Right lobe of liver (tissue), 4 donors: ENCODE data around the gene SVOPL.

ENCODE experiments used
- POLR2A ChIP-seq: fragments of 450-650 bp; IDR thresholded peaks from one replicate; pipeline ENCODE4 v1.6.1; 2017; ENCODE audit warnings: antibody characterized with exemption, mild to moderate bottlenecking
- TF ChIP-seq, protein P1 (sequence below), 4 donors: fragments of 200-600 bp in 3 of 4; fragments of 450-650 bp in 1 of 4; IDR thresholded peaks; one replicate each; pipeline versions ENCODE4 v1.5.1 to v1.8.0; 2016 to 2022; ENCODE audit warnings: antibody characterized with exemption in 4 of 4, mild to moderate bottlenecking in 2 of 4
- donor health status: DM: no; HTN: no; CAD: no.
- donor health status: DM: no; HTN: no; CAD: no.
- donor health status: DM: no; HTN: yes; CAD: no.

DNA sequence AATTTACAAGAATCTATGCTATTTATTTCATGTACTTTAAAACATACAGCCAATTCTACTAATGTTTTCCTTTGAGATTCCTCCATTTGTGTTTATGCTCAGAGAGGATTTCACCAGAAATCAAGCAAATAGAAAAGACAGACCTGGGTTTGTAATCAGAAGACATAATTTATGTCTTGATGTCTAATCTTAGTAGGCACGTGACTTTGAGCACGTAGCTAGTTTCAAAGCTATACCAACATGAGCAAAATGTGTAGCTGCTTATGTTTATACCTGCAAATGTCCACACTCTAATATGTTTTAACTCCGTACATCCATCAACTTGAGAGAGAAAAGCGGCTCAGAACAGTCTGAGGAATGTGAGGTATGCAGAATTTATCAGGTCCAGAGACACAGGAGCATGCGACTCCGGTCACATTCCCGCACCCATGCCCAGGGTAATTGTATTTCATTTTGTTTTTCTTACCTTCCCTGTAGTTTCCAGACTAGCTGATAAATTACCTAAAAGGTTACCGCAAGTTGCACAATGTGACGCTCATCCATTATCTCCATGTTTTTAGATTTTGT, 40.0 kb downstream of the SVOPL start:
- no peak for TF ChIP-seq POLR2A
- TF ChIP-seq, protein P1, sequence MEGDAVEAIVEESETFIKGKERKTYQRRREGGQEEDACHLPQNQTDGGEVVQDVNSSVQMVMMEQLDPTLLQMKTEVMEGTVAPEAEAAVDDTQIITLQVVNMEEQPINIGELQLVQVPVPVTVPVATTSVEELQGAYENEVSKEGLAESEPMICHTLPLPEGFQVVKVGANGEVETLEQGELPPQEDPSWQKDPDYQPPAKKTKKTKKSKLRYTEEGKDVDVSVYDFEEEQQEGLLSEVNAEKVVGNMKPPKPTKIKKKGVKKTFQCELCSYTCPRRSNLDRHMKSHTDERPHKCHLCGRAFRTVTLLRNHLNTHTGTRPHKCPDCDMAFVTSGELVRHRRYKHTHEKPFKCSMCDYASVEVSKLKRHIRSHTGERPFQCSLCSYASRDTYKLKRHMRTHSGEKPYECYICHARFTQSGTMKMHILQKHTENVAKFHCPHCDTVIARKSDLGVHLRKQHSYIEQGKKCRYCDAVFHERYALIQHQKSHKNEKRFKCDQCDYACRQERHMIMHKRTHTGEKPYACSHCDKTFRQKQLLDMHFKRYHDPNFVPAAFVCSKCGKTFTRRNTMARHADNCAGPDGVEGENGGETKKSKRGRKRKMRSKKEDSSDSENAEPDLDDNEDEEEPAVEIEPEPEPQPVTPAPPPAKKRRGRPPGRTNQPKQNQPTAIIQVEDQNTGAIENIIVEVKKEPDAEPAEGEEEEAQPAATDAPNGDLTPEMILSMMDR (IDR thresholded peaks at IDR 0.05): no peak
